Endodermal cell (in vitro differentiated cells): ENCODE results near the gene ACAD11. TPM values are rescaled to one million over a fixed set of nuclear protein-coding genes. Genes with fewer than 3 reads are reported as not detected.
"Not testable (repeated sequence)": the region's sequence is repeated elsewhere in the genome, so short reads cannot be mapped to it uniquely, and the experiment has no call there.

Source experiments
- DNase-seq: peaks from one replicate; pipeline ENCODE4 v3.0.0-alpha.2; 2017
- H3K27ac ChIP-seq: 2 replicates; pipeline ENCODE4 v1.5.1; 2013; ENCODE audit warnings: mild to moderate bottlenecking, low read depth, low read length, moderate library complexity
- H3K27me3 ChIP-seq: 2 replicates; pipeline ENCODE4 v1.6.1; 2013; ENCODE audit warnings: mild to moderate bottlenecking, low read length, moderate library complexity; ENCODE audit not compliant: insufficient read depth, control insufficient read depth, poor library complexity, severe bottlenecking
- H3K36me3 ChIP-seq: 2 replicates; pipeline ENCODE4 v1.7.0; 2013; ENCODE audit warnings: mild to moderate bottlenecking, low read length, moderate library complexity; ENCODE audit not compliant: control insufficient read depth, insufficient read depth
- H3K4me1 ChIP-seq: one replicate; pipeline ENCODE4 v1.7.0; 2013; ENCODE audit warnings: low read length; ENCODE audit not compliant: control insufficient read depth, insufficient read depth
- H3K4me3 ChIP-seq: 2 replicates; pipeline ENCODE4 v1.5.1; 2013; ENCODE audit warnings: mild to moderate bottlenecking, low read length, moderate library complexity
- H3K9ac ChIP-seq: 2 replicates; pipeline ENCODE4 v1.6.1; 2013; ENCODE audit warnings: mild to moderate bottlenecking, low read length, moderate library complexity; ENCODE audit not compliant: poor library complexity, severe bottlenecking; ENCODE audit errors: extremely low read depth
- H3K9me3 ChIP-seq: 2 replicates; pipeline ENCODE4 v1.6.1; 2013; ENCODE audit warnings: mild to moderate bottlenecking, low read length, moderate library complexity; ENCODE audit not compliant: control insufficient read depth
- H3K27ac Mint-ChIP-seq: 2 replicates; pipeline ENCODE4 v1.8.0; 2020; ENCODE audit warnings: mixed read lengths
- H3K27me3 Mint-ChIP-seq: 2 replicates; pipeline ENCODE4 v1.8.0; 2021; ENCODE audit warnings: mild to moderate bottlenecking, mixed read lengths; ENCODE audit not compliant: insufficient read depth
- H3K36me3 Mint-ChIP-seq: 2 replicates; pipeline ENCODE4 v1.8.0; 2020; ENCODE audit warnings: low read depth, mixed read lengths
- H3K4me1 Mint-ChIP-seq: 2 replicates; pipeline ENCODE4 v1.8.0; 2020; ENCODE audit warnings: mixed read lengths
- H3K4me3 Mint-ChIP-seq: 2 replicates; pipeline ENCODE4 v1.8.0; 2020; ENCODE audit warnings: mild to moderate bottlenecking, moderate library complexity, mixed read lengths
- H3K9me3 Mint-ChIP-seq: 2 replicates; pipeline ENCODE4 v1.8.0; 2020; ENCODE audit warnings: mild to moderate bottlenecking, mixed read lengths
- WGBS, 2 experiments: methylation state at CpG; one replicate each; pipeline versions ENCODE4 v1.1.5 to v1.1.7; 2013; ENCODE audit warnings: missing lambda C conversion rate in 2 of 2, mixed read lengths in 1 of 2; ENCODE audit not compliant: insufficient coverage in 1 of 2, insufficient read length in 1 of 2; 5-methylcytosine and 5-hydroxymethylcytosine counted together
- total RNA-seq, 2 donors: library from RNA; stranded (reverse); fragmentation: NEBNext Ultra II Directional in 1 of 2; extraction: Animal tissue kit (Norgen Biotek cat#: 25700) in 1 of 2; gene quantifications; 2 replicates in 1 of 2; 3 replicates in 1 of 2; pipeline ENCODE4 v1.2.1, GENCODE V29; 2021
- TF ChIP-seq, protein P1 (sequence below): fragments of 200-600 bp; sonication (generic); conservative IDR thresholded peaks from 2 replicates; pipeline ENCODE4 v1.5.0; 2021; ENCODE audit warnings: antibody characterized with exemption, mild to moderate bottlenecking

Gene ACAD11
- total RNA-seq, 2 donors from 2014 or later: 21.4 to 22.8 TPM

- peaks cover 6% of the 10 kb centered on the region for H3K36me3 Mint-ChIP-seq
- no peaks in the 10 kb centered on the region for H3K4me1 ChIP-seq
- peak overlapping the region; percentile 81 for H3K27ac Mint-ChIP-seq
- no peaks in the 10 kb centered on the region for H3K9me3 Mint-ChIP-seq
- H3K27me3 ChIP-seq: no peaks in the 10 kb centered on the region
- H3K4me1 Mint-ChIP-seq: peaks cover 13% of the 10 kb centered on the region
- no peak overlapping the region for H3K4me3 ChIP-seq
- H3K27me3 Mint-ChIP-seq: no peaks in the 10 kb centered on the region
- no peak overlapping the region for H3K27ac ChIP-seq
- no peak for DNase-seq
- H3K9me3 ChIP-seq: no peaks in the 10 kb centered on the region
- peaks cover 4% of the 10 kb centered on the region for H3K36me3 ChIP-seq
- H3K4me3 Mint-ChIP-seq: no peak overlapping the region
- TF ChIP-seq, protein P1, sequence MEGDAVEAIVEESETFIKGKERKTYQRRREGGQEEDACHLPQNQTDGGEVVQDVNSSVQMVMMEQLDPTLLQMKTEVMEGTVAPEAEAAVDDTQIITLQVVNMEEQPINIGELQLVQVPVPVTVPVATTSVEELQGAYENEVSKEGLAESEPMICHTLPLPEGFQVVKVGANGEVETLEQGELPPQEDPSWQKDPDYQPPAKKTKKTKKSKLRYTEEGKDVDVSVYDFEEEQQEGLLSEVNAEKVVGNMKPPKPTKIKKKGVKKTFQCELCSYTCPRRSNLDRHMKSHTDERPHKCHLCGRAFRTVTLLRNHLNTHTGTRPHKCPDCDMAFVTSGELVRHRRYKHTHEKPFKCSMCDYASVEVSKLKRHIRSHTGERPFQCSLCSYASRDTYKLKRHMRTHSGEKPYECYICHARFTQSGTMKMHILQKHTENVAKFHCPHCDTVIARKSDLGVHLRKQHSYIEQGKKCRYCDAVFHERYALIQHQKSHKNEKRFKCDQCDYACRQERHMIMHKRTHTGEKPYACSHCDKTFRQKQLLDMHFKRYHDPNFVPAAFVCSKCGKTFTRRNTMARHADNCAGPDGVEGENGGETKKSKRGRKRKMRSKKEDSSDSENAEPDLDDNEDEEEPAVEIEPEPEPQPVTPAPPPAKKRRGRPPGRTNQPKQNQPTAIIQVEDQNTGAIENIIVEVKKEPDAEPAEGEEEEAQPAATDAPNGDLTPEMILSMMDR: no peak
- WGBS, 2 experiments: 92 to 100% methylated on average over 1 of the region's 1 CpG
- no peak overlapping the region for H3K9ac ChIP-seq
Measured at GRCh38 chr3:132606085-132606484, 53.5 kb downstream of the ACAD11 start.

DNA sequence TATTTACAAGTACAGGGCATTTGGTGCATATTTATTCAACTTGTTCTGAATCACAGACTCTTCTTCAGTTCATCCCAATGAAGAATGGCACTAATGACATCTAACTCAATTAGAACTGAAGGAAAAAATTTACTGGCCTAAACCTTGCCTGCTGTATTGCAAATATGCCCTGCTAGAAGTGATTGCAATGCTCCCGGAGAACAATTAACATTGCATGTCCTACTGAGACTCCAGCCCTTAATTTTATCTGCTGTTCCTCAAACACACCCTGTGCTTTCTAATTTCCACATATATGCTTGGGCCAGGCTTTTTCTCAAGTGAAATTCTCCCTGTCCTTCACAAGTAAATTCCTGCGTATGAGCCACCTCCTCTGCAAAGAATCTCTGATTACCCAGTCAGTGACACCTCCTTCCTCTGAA lies 54.2 kb downstream of the ACAD11 start:
- Mint-ChIP-seq H3K27ac (peak overlapping the region; percentile 14), H3K4me1 (peaks cover 13% of the 10 kb centered on the region), H3K9me3 (no peaks in the 10 kb centered on the region), H3K36me3 (peaks cover 6% of the 10 kb centered on the region), H3K4me3 (no peak overlapping the region), H3K27me3 (no peaks in the 10 kb centered on the region)
- Histone ChIP-seq H3K4me3 (no peak overlapping the region), H3K9ac (no peak overlapping the region), H3K36me3 (peaks cover 4% of the 10 kb centered on the region), H3K4me1 (no peaks in the 10 kb centered on the region), H3K9me3 (no peaks in the 10 kb centered on the region), H3K27ac (no peak overlapping the region), H3K27me3 (no peaks in the 10 kb centered on the region)
- DNase-seq: no peak
- TF ChIP-seq, protein P1: no peak
- 88% methylated on average over 2 of the region's 2 CpGs for WGBS, 2 experiments

- H3K27ac ChIP-seq, H3K4me3 Mint-ChIP-seq, H3K4me3 ChIP-seq, H3K27me3 ChIP-seq, H3K9ac ChIP-seq, H3K4me1 ChIP-seq, H3K36me3 ChIP-seq, H3K27me3 Mint-ChIP-seq, H3K9me3 Mint-ChIP-seq, H3K27ac Mint-ChIP-seq, DNase-seq, H3K9me3 ChIP-seq, H3K4me1 Mint-ChIP-seq: not testable (repeated sequence)
- WGBS, 2 experiments: no CpG with 5 or more reads among the region's 1 CpG
- H3K36me3 Mint-ChIP-seq: peaks cover 14% of the 10 kb centered on the region
Measured at GRCh38 chr3:132600614-132601013, 59.0 kb downstream of the ACAD11 start.

DNA sequence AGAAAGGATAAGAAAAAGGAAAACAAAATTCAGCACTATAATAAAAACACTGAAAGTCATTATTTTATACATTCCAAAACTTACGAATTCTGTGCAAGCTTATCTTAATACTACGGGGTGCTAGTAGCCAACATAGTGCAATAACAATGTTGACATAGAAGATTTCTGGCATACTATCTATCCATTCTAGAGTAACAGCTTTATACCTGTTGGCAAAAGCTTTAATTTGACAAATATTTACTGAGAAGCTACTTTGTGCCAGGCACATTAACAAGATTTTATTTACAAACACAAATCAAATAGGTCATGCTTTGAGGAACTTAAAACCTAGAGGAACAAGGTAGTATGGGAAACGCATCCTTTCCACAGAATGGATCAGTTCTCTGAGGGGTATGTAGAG lies 61.4 kb downstream of the ACAD11 start:
- H3K27me3 Mint-ChIP-seq: no peaks in the 10 kb centered on the region
- peaks cover 5% of the 10 kb centered on the region for H3K4me1 Mint-ChIP-seq
- no peak overlapping the region for H3K4me3 ChIP-seq
- no peak overlapping the region for H3K9ac ChIP-seq
- no peak overlapping the region for H3K27ac ChIP-seq
- peaks cover 3% of the 10 kb centered on the region for H3K36me3 ChIP-seq
- no peaks in the 10 kb centered on the region for H3K9me3 ChIP-seq
- TF ChIP-seq, protein P1: no peak
- H3K27me3 ChIP-seq: no peaks in the 10 kb centered on the region
- H3K27ac Mint-ChIP-seq: no peak overlapping the region
- H3K4me1 ChIP-seq: no peaks in the 10 kb centered on the region
- WGBS, 2 experiments: 98 to 100% methylated on average over 2 to 3 of the region's 3 CpGs
- H3K36me3 Mint-ChIP-seq: peaks cover 10% of the 10 kb centered on the region
- H3K4me3 Mint-ChIP-seq: no peak overlapping the region
- H3K9me3 Mint-ChIP-seq: no peaks in the 10 kb centered on the region
- DNase-seq: no peak
